Chondrocyte (in vitro differentiated cells): ENCODE data around the gene TOP2B. TPM values are rescaled to one million over a fixed set of nuclear protein-coding genes. Genes with fewer than 3 reads are reported as not detected.

Experiments used
- DNase-seq: peaks from one replicate; pipeline ENCODE4 v3.0.0; 2021; ENCODE audit warnings: mixed read lengths, low spot score
- H3K27ac Mint-ChIP-seq: one replicate; pipeline ENCODE4 v1.8.0; 2021; ENCODE audit warnings: mild to moderate bottlenecking, moderate library complexity, mixed read lengths; ENCODE audit not compliant: unreplicated experiment
- H3K27me3 Mint-ChIP-seq: 2 replicates; pipeline ENCODE4 v1.8.0; 2021; ENCODE audit warnings: low read depth, mixed read lengths
- H3K36me3 Mint-ChIP-seq: 2 replicates; pipeline ENCODE4 v1.8.0; 2021; ENCODE audit warnings: low read depth, mixed read lengths
- H3K4me1 Mint-ChIP-seq: 2 replicates; pipeline ENCODE4 v1.8.0; 2021; ENCODE audit warnings: low read depth, mild to moderate bottlenecking, mixed read lengths
- H3K4me3 Mint-ChIP-seq: one replicate; pipeline ENCODE4 v1.8.0; 2021; ENCODE audit warnings: mild to moderate bottlenecking, moderate library complexity, mixed read lengths; ENCODE audit not compliant: unreplicated experiment
- H3K9me3 Mint-ChIP-seq: 2 replicates; pipeline ENCODE4 v1.8.0; 2021; ENCODE audit warnings: low read depth, mixed read lengths
- CTCF ChIP-seq: fragments of 200-600 bp; sonication (generic); IDR thresholded peaks from 2 replicates; pipeline ENCODE4 v1.5.0; 2021; ENCODE audit warnings: antibody characterized with exemption, mild to moderate bottlenecking, moderate library complexity
- microRNA-seq: library from miRNA; unstranded; fragments of <30 nt; microRNA quantifications from one replicate; pipeline ENCODE4 v1.2.0, GENCODE V29; 2020; ENCODE audit warnings: borderline number of aligned reads
- total RNA-seq: library from RNA; stranded (reverse); gene quantifications from 3 replicates; pipeline ENCODE4 v1.2.1, GENCODE V29; 2021

TOP2B gene
- total RNA-seq, 1 donor from 2014 or later, result 80.9 TPM

GRCh38 chr3:25548836-25549235, 115.9 kb downstream of the TOP2B start:
- Mint-ChIP-seq H3K9me3 (peaks cover 5% of the 10 kb centered on the region), H3K4me3 (no peak overlapping the region), H3K27ac (no peak overlapping the region), H3K4me1 (peaks cover 18% of the 10 kb centered on the region), H3K27me3 (no peaks in the 10 kb centered on the region), H3K36me3 (peaks cover 2% of the 10 kb centered on the region)
- no peak for TF ChIP-seq CTCF
- no peak for DNase-seq

- Mint-ChIP-seq H3K27me3 (no peaks in the 10 kb centered on the region), H3K36me3 (peaks cover 2% of the 10 kb centered on the region), H3K9me3 (peaks cover 5% of the 10 kb centered on the region), H3K4me3 (no peak overlapping the region), H3K4me1 (peaks cover 18% of the 10 kb centered on the region), H3K27ac (no peak overlapping the region)
- TF ChIP-seq CTCF, result no peak
- DNase-seq, result no peak
Observed at GRCh38 chr3:25547943-25548674, 116.6 kb downstream of the TOP2B start.

Small RNA genes lying within 50 kb of the gene (microRNA-seq; reads per million reads assigned to microRNA genes)
- gene MIR4442, result not detected

Other genes starting within 250 kb of the TOP2B start
- gene RARB, start 236.6 kb downstream of the TOP2B start, total RNA-seq, result 5.9 to 10.7 TPM (median 7.6 TPM) in 3 replicates
- 24.6 to 32.7 TPM (median 29.1 TPM) in 3 replicates for gene NGLY1, start 118.5 kb upstream of the TOP2B start, total RNA-seq
- gene OXSM, start 125.2 kb upstream of the TOP2B start, total RNA-seq, result 8.8 to 10.0 TPM (median 9.2 TPM) in 3 replicates